ENCODE measurements around the gene LRP6. TPM values are rescaled to one million over a fixed set of nuclear protein-coding genes. Genes with fewer than 3 reads are reported as not detected.

The LRP6 gene
- total RNA-seq, 1 experiment from 2014 or later, result 62.4 TPM

DNA sequence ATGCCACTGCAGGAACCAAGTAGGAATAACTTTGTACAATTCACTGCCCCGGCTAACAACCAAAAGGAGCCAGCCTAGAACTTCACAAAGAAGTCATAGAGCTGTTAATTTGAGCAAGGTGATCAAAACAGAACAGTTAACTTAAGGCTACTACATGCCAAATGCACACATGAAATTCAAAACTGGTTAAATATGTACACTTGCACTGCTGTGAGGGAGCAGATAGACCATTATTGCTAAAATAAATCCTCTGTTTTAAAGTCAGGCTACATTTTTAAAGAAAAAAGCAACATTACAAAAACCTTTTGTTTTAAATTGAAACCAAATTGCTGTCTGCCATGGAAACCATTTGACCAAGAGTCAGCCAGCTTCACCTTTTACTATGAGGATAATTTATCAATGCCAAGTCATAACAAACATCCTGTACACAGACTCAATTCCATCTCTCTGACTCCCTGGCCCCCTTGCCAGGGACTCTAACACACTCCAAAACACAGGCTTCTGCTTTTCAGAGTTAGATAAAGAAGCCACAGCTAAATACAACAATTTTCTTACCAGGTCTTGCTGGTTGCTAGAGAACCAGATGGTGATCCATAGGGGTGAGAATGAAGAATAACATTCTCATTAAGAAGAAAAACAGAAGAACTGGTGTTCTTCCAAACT, 84.0 kb downstream of the LRP6 start:
- H3K27me3 ChIP-seq (ENCODE audit: insufficient read depth, low read length), result no peaks in the 10 kb centered on the region
- Mint-ChIP-seq H3K27me3 (ENCODE audit: low read depth) (no peaks in the 10 kb centered on the region), H3K4me1 (peaks cover 2 to 5% of the 10 kb centered on the region in 2 experiments; a peak in 3 of 4 replicates), H3K4me3 (no peak overlapping the region), H3K36me3 (ENCODE audit: insufficient read depth in 1 of 3, low read depth in 3 of 3) (peaks cover 5 to 20% (median 18%) of the 10 kb centered on the region in 3 experiments; a peak in 5 of 7 replicates), H3K27ac (0 out of 7 replicates have a peak overlapping the region, but pooled peaks of 1 of the 3 experiments have one; percentile 29), H3K9me3 (no peaks in the 10 kb centered on the region)
- no peak overlapping the region for H2BK20ac ChIP-seq (ENCODE audit: low read depth, low read length, poor library complexity, severe bottlenecking)
- H4K5ac ChIP-seq (ENCODE audit: insufficient read length, low read depth, low read length), result no peak overlapping the region
- no peak overlapping the region for H4K8ac ChIP-seq (replicated peaks; ENCODE audit: insufficient read length, low read depth, low read length)
- H3K18ac ChIP-seq (ENCODE audit: insufficient read length, low read depth, low read length), result no peak overlapping the region
- H3K4me2 ChIP-seq (ENCODE audit: insufficient read depth, insufficient read length, low read length), result no peak overlapping the region
- H3K4me1 ChIP-seq (ENCODE audit: insufficient read depth, low read length), result no peaks in the 10 kb centered on the region
- no peak overlapping the region for H2BK120ac ChIP-seq (ENCODE audit: low read depth, low read length, poor library complexity, severe bottlenecking)
- H3K27ac ChIP-seq (ENCODE audit: insufficient read length, low read depth, low read length), result no peak overlapping the region
- H3K9me3 ChIP-seq (ENCODE audit: control insufficient read depth, low read depth, low read length), result no peaks in the 10 kb centered on the region
- no peak overlapping the region for H3T11ph ChIP-seq (ENCODE audit: low read length)
- no peak overlapping the region for H2BK5ac ChIP-seq (ENCODE audit: insufficient read length, low read length)
- no peak overlapping the region for H3K4ac ChIP-seq (ENCODE audit: low read depth, low read length)
- no peak overlapping the region for H3K9ac ChIP-seq (ENCODE audit: extremely low read depth, insufficient read length, low read length)
- H2AK5ac ChIP-seq (ENCODE audit: insufficient read length, low read length), result no peak overlapping the region
- H2BK12ac ChIP-seq (ENCODE audit: insufficient read length, low read depth, low read length), result no peak overlapping the region
- no peak overlapping the region for H4K91ac ChIP-seq (ENCODE audit: insufficient read length, low read depth, low read length)
- H3K14ac ChIP-seq (ENCODE audit: insufficient read depth, low read length), result no peak overlapping the region
- no peak overlapping the region for H2BK15ac ChIP-seq (ENCODE audit: low read depth, low read length)
- no peaks in the 10 kb centered on the region for H3K79me2 ChIP-seq (ENCODE audit: insufficient read depth, low read length)
- TF ChIP-seq, protein P1, sequence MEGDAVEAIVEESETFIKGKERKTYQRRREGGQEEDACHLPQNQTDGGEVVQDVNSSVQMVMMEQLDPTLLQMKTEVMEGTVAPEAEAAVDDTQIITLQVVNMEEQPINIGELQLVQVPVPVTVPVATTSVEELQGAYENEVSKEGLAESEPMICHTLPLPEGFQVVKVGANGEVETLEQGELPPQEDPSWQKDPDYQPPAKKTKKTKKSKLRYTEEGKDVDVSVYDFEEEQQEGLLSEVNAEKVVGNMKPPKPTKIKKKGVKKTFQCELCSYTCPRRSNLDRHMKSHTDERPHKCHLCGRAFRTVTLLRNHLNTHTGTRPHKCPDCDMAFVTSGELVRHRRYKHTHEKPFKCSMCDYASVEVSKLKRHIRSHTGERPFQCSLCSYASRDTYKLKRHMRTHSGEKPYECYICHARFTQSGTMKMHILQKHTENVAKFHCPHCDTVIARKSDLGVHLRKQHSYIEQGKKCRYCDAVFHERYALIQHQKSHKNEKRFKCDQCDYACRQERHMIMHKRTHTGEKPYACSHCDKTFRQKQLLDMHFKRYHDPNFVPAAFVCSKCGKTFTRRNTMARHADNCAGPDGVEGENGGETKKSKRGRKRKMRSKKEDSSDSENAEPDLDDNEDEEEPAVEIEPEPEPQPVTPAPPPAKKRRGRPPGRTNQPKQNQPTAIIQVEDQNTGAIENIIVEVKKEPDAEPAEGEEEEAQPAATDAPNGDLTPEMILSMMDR (conservative IDR thresholded peaks at IDR 0.05), result no peak
- no CpG with 5 or more reads among the region's 1 CpG for WGBS (ENCODE audit: extremely low coverage, insufficient read length, low lambda C conversion rate)
- no peaks in the 10 kb centered on the region for H3K79me1 ChIP-seq (ENCODE audit: insufficient read depth, low read depth, low read length, poor library complexity, severe bottlenecking)
- DNase-seq, result no peak
- H3K23me2 ChIP-seq (ENCODE audit: insufficient read length, low read depth, low read length, poor library complexity, severe bottlenecking), result no peaks in the 10 kb centered on the region
- no peaks in the 10 kb centered on the region for H4K20me1 ChIP-seq (ENCODE audit: control insufficient read depth, insufficient read depth, insufficient read length)
- no peak overlapping the region for H3K23ac ChIP-seq (ENCODE audit: insufficient read length, low read depth, low read length)
- no peak overlapping the region for H3K56ac ChIP-seq (ENCODE audit: insufficient read length, low read depth, low read length)
- no peak overlapping the region for H2AFZ ChIP-seq (ENCODE audit: low read length)
